ENCODE measurements around the gene GRXCR2. TPM values are rescaled to one million over a fixed set of nuclear protein-coding genes. Genes with fewer than 3 reads are reported as not detected.

GRXCR2 gene
- total RNA-seq, 1 donor from 2014 or later, result not detected

DNA sequence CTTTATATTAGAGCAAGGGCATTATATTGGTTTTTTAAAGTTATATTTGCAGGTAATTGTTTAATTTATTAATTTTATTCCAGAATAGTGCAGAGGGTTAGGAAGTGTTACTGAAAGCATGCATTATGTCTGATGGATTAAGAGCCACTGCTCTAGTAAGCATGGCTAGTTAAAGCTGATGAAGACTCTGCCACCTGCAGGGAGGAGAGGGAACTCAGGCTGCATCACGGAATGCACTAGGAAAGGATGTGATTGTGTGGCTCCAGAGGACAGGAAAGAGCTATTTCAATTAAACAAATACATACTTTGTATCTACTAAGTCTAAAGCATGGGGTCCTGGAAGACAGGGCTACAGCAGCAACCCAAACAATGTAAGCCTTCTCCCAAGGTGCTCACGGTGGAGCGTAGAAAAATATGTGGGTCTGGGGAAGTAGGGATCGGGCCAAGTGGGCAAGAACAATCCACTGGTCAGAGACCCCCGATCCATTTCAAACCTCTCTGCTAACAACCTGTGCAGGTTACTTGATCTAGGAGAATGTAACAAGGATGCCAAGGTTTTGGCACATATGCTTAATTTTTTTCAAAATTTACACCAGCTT, 15.3 kb upstream of the GRXCR2 start:
- DNase-seq, result no peak
- Mint-ChIP-seq H3K4me3 (no peak overlapping the region), H3K36me3 (ENCODE audit: low read depth) (no peaks in the 10 kb centered on the region), H3K27me3 (no peaks in the 10 kb centered on the region), H3K27ac (no peak overlapping the region), H3K9me3 (peaks cover 4% of the 10 kb centered on the region), H3K4me1 (no peaks in the 10 kb centered on the region)
- CTCF ChIA-PET, result interaction anchor here (0.9 kb wide), 1 partner anchor 1684 kb away, joined by 3 read pairs; no protein-coding TSS in a partner anchor
- TF ChIP-seq, protein P1, sequence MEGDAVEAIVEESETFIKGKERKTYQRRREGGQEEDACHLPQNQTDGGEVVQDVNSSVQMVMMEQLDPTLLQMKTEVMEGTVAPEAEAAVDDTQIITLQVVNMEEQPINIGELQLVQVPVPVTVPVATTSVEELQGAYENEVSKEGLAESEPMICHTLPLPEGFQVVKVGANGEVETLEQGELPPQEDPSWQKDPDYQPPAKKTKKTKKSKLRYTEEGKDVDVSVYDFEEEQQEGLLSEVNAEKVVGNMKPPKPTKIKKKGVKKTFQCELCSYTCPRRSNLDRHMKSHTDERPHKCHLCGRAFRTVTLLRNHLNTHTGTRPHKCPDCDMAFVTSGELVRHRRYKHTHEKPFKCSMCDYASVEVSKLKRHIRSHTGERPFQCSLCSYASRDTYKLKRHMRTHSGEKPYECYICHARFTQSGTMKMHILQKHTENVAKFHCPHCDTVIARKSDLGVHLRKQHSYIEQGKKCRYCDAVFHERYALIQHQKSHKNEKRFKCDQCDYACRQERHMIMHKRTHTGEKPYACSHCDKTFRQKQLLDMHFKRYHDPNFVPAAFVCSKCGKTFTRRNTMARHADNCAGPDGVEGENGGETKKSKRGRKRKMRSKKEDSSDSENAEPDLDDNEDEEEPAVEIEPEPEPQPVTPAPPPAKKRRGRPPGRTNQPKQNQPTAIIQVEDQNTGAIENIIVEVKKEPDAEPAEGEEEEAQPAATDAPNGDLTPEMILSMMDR (IDR thresholded peaks at IDR 0.05), result no peak
- POLR2A ChIA-PET, result no interaction called here
- intact Hi-C loops (cut with micrococcal nuclease), result loop anchor here (10.0 kb wide), 1 partner anchor 1683 kb away; no protein-coding TSS in a partner anchor
- no peak for ATAC-seq (ENCODE audit: low read depth)

GRCh38 chr5:145887217-145887616, 14.4 kb upstream of the GRXCR2 start:
- no peak for ATAC-seq (ENCODE audit: low read depth)
- no peak for DNase-seq
- peaks cover 5% of the 10 kb centered on the region for H3K9me3 Mint-ChIP-seq
- POLR2A ChIA-PET, result no interaction called here
- no peaks in the 10 kb centered on the region for H3K27me3 Mint-ChIP-seq
- no peak overlapping the region for H3K4me3 Mint-ChIP-seq
- CTCF ChIA-PET, result no interaction called here
- H3K27ac Mint-ChIP-seq, result no peak overlapping the region
- no peaks in the 10 kb centered on the region for H3K36me3 Mint-ChIP-seq (ENCODE audit: low read depth)
- no peaks in the 10 kb centered on the region for H3K4me1 Mint-ChIP-seq
- intact Hi-C loops (cut with micrococcal nuclease), result loop anchor here (10.0 kb wide), 1 partner anchor 1682 kb away; no protein-coding TSS in a partner anchor
- TF ChIP-seq, protein P1 (IDR thresholded peaks at IDR 0.05), result no peak

GRCh38 chr5:145874765-145875164, 2.0 kb upstream of the GRXCR2 start:
- Mint-ChIP-seq H3K27me3 (peaks cover 5% of the 10 kb centered on the region), H3K4me1 (no peaks in the 10 kb centered on the region), H3K27ac (no peak overlapping the region), H3K4me3 (no peak overlapping the region), H3K36me3 (ENCODE audit: low read depth) (no peaks in the 10 kb centered on the region), H3K9me3 (no peaks in the 10 kb centered on the region)
- TF ChIP-seq, protein P1 (IDR thresholded peaks at IDR 0.05), result no peak
- ATAC-seq (ENCODE audit: low read depth) (no peak), DNase-seq (no peak)
- ChIA-PET CTCF (no interaction called here), POLR2A (no interaction called here)
- intact Hi-C loops (cut with micrococcal nuclease), result no loop called here

- TF ChIP-seq, protein P1 (IDR thresholded peaks at IDR 0.05), result no peak
- Mint-ChIP-seq H3K9me3 (no peaks in the 10 kb centered on the region), H3K4me1 (no peaks in the 10 kb centered on the region), H3K4me3 (no peak overlapping the region), H3K27ac (no peak overlapping the region), H3K27me3 (peaks cover 5% of the 10 kb centered on the region), H3K36me3 (ENCODE audit: low read depth) (no peaks in the 10 kb centered on the region)
- DNase-seq (no peak), ATAC-seq (ENCODE audit: low read depth) (no peak)
- intact Hi-C loops (cut with micrococcal nuclease), result no loop called here
- ChIA-PET CTCF (no interaction called here), POLR2A (no interaction called here)
Observed at GRCh38 chr5:145872486-145872885, 328 bp downstream of the GRXCR2 start.

GRCh38 chr5:145869753-145870152, 3.1 kb downstream of the GRXCR2 start:
- intact Hi-C loops (cut with micrococcal nuclease), result no loop called here
- H3K36me3 Mint-ChIP-seq (ENCODE audit: low read depth), result no peaks in the 10 kb centered on the region
- H3K27me3 Mint-ChIP-seq, result peaks cover 5% of the 10 kb centered on the region
- CTCF ChIA-PET, result no interaction called here
- POLR2A ChIA-PET, result no interaction called here
- no peak overlapping the region for H3K4me3 Mint-ChIP-seq
- no peak overlapping the region for H3K27ac Mint-ChIP-seq
- TF ChIP-seq, protein P1 (IDR thresholded peaks at IDR 0.05), result no peak
- DNase-seq (no peak), ATAC-seq (ENCODE audit: low read depth) (no peak)
- H3K9me3 Mint-ChIP-seq, result no peaks in the 10 kb centered on the region
- no peaks in the 10 kb centered on the region for H3K4me1 Mint-ChIP-seq

Data from activated B cell treated with CpG ODN at 0.5 μM for 24 hours (primary cell).